Right ventricle myocardium inferior (tissue), 1 donor: Measurements from ENCODE around the gene ZDHHC11B. TPM values are rescaled to one million over a fixed set of nuclear protein-coding genes. Genes with fewer than 3 reads are reported as not detected.
"Not testable (repeated sequence)": the region's sequence is repeated elsewhere in the genome, so short reads cannot be mapped to it uniquely, and the experiment has no call there.

ENCODE experiments used
- ATAC-seq: fragments of 200-7000 bp; cut with Tn5 transposase; one replicate; pipeline ENCODE4 v1.9.1; 2020; ENCODE audit warnings: mild to moderate bottlenecking, moderate library complexity
- DNase-seq: peaks from one replicate; pipeline ENCODE4 v3.0.0; 2021; ENCODE audit errors: missing footprints
- intact Hi-C: fragments of 100-400 bp; cut with DNase I; formaldehyde crosslinking; loops from one replicate; pipeline ENCODE4 v1.11.0; 2022
- total RNA-seq: library from RNA; stranded (reverse); fragmentation: NEBNext Ultra II Directional; extraction: Animal tissue kit (Norgen Biotek cat#: 25700); gene quantifications from one replicate; pipeline ENCODE4 v1.2.1, GENCODE V29; 2021
- donor health status: DM: no; HTN: yes; CAD: no; lungs with severe emphysema.

ZDHHC11B gene
- total RNA-seq, 1 donor from 2014 or later = 14.7 TPM

GRCh38 chr5:683551-684481, 100.7 kb downstream of the ZDHHC11B start:
- intact Hi-C loops = loop anchor here (5.0 kb wide), 1 partner anchor 88 kb away; no protein-coding TSS in a partner anchor
- DNase-seq (peak; percentile 61), ATAC-seq (peak; percentile 53)

GRCh38 chr5:682651-683358, 101.7 kb downstream of the ZDHHC11B start:
- intact Hi-C loops = loop anchor here (5.0 kb wide), 1 partner anchor 89 kb away; no protein-coding TSS in a partner anchor
- not testable (repeated sequence) for ATAC-seq, DNase-seq

- DNase-seq, ATAC-seq: not testable (repeated sequence)
- intact Hi-C loops = loop anchor here (5.0 kb wide), 1 partner anchor 90 kb away; no protein-coding TSS in a partner anchor
Measured at GRCh38 chr5:682216-682615, 102.3 kb downstream of the ZDHHC11B start.

- DNase-seq = peak; percentile 60
- not testable (repeated sequence) for ATAC-seq
- intact Hi-C loops = loop anchor here (5.0 kb wide), 1 partner anchor 91 kb away; no protein-coding TSS in a partner anchor
Measured at GRCh38 chr5:681317-682191, 103.0 kb downstream of the ZDHHC11B start.

- peak; percentile 50 for DNase-seq
- not testable (repeated sequence) for ATAC-seq
- intact Hi-C loops = loop anchor here (5.0 kb wide), 1 partner anchor 91 kb away; no protein-coding TSS in a partner anchor
Measured at GRCh38 chr5:680836-681235, 103.7 kb downstream of the ZDHHC11B start.

- DNase-seq, ATAC-seq: not testable (repeated sequence)
- intact Hi-C loops = loop anchor here (5.0 kb wide), 1 partner anchor 92 kb away; no protein-coding TSS in a partner anchor
Measured at GRCh38 chr5:680118-680795, 104.3 kb downstream of the ZDHHC11B start.

- intact Hi-C loops, ATAC-seq: not testable (repeated sequence)
- DNase-seq = peak; percentile 49
Measured at GRCh38 chr5:679166-679895, 105.2 kb downstream of the ZDHHC11B start.

GRCh38 chr5:678521-678920, 106.0 kb downstream of the ZDHHC11B start:
- DNase-seq, ATAC-seq, intact Hi-C loops: not testable (repeated sequence)

- peak; percentile 44 for DNase-seq
- intact Hi-C loops = no loop called here
- ATAC-seq = no peak
Measured at GRCh38 chr5:677131-678101, 107.1 kb downstream of the ZDHHC11B start.

GRCh38 chr5:676699-677076, 107.8 kb downstream of the ZDHHC11B start:
- DNase-seq = no peak
- intact Hi-C loops = no loop called here
- ATAC-seq = no peak

- intact Hi-C loops = loop anchor here (2.0 kb wide), 1 partner anchor 17 kb away; the partner anchor contains the start of gene TPPP
- no peak for ATAC-seq
- DNase-seq = peak; percentile 53
Measured at GRCh38 chr5:675871-676698, 108.4 kb downstream of the ZDHHC11B start.

GRCh38 chr5:675111-675870, 109.2 kb downstream of the ZDHHC11B start:
- no peak for ATAC-seq
- intact Hi-C loops = loop anchor here (2.0 kb wide), 1 partner anchor 18 kb away; the partner anchor contains the start of gene TPPP
- peak; percentile 40 for DNase-seq

GRCh38 chr5:674630-675011, 109.9 kb downstream of the ZDHHC11B start:
- ATAC-seq (no peak), DNase-seq (no peak)
- intact Hi-C loops = loop anchor here (2.0 to 5.0 kb wide), 2 partner anchors 18 to 83 kb away; partner anchors contain the start of gene TPPP
